ENCODE data around the gene R3HDM2.

R3HDM2 gene

GRCh38 chr12:57332646-57333312 is 98.1 kb downstream of the R3HDM2 start:
- TF ChIP-seq CTCF (IDR thresholded peaks at IDR 0.05; ENCODE audit: low read length) = no peak
- TF ChIP-seq EZH2 (IDR thresholded peaks at IDR 0.05; ENCODE audit: borderline replicate concordance, low read length) = no peak
- Histone ChIP-seq H3K27me3 (ENCODE audit: insufficient read depth, low read length) (no peaks in the 10 kb centered on the region), H3F3A (ENCODE audit: insufficient read depth, low read length) (no peaks in the 10 kb centered on the region), H3K9ac (ENCODE audit: low read length) (no peak overlapping the region), H3K9me3 (ENCODE audit: low read length) (no peaks in the 10 kb centered on the region), H3K4me2 (ENCODE audit: low read length) (no peak overlapping the region), H4K20me1 (ENCODE audit: insufficient read depth, low read length) (no peaks in the 10 kb centered on the region), H3K36me3 (ENCODE audit: insufficient read depth, low read length) (peaks cover under 1% of the 10 kb centered on the region; the same call in 1 of the 2 replicates), H3K4me3 (ENCODE audit: low read depth, low read length, poor library complexity, severe bottlenecking) (no peak overlapping the region), H3K4me1 (ENCODE audit: insufficient read depth, low read length, severe bottlenecking) (no peaks in the 10 kb centered on the region), H3K79me2 (ENCODE audit: insufficient read depth, low read length) (no peaks in the 10 kb centered on the region), H2AFZ (ENCODE audit: low read length) (no peak overlapping the region), H3K9me2 (ENCODE audit: low read depth, low read length) (no peaks in the 10 kb centered on the region), H3K27ac (ENCODE audit: low read depth, low read length, poor library complexity, severe bottlenecking) (no peak overlapping the region)

- Histone ChIP-seq H3K9ac (ENCODE audit: low read length) (no peak overlapping the region), H3K79me2 (ENCODE audit: insufficient read depth, low read length) (no peaks in the 10 kb centered on the region), H4K20me1 (ENCODE audit: insufficient read depth, low read length) (no peaks in the 10 kb centered on the region), H2AFZ (ENCODE audit: low read length) (no peak overlapping the region), H3K4me2 (ENCODE audit: low read length) (no peak overlapping the region), H3K9me2 (ENCODE audit: low read depth, low read length) (no peaks in the 10 kb centered on the region), H3K4me3 (ENCODE audit: low read depth, low read length, poor library complexity, severe bottlenecking) (no peak overlapping the region), H3K27me3 (ENCODE audit: insufficient read depth, low read length) (no peaks in the 10 kb centered on the region), H3K27ac (ENCODE audit: low read depth, low read length, poor library complexity, severe bottlenecking) (no peak overlapping the region), H3K4me1 (ENCODE audit: insufficient read depth, low read length, severe bottlenecking) (no peaks in the 10 kb centered on the region), H3K36me3 (ENCODE audit: insufficient read depth, low read length) (peaks cover 13% of the 10 kb centered on the region), H3K9me3 (ENCODE audit: low read length) (0 out of 2 replicates have a peak, but pooled peaks cover 2% of the 10 kb centered on the region), H3F3A (ENCODE audit: insufficient read depth, low read length) (no peaks in the 10 kb centered on the region)
- TF ChIP-seq EZH2 (IDR thresholded peaks at IDR 0.05; ENCODE audit: borderline replicate concordance, low read length) = no peak
- no peak for TF ChIP-seq CTCF (IDR thresholded peaks at IDR 0.05; ENCODE audit: low read length)
Observed at GRCh38 chr12:57330992-57331391, 99.9 kb downstream of the R3HDM2 start.

GRCh38 chr12:57329219-57329618 is 101.6 kb downstream of the R3HDM2 start:
- H3K79me2 ChIP-seq (ENCODE audit: insufficient read depth, low read length) = no peaks in the 10 kb centered on the region
- H3K36me3 ChIP-seq (ENCODE audit: insufficient read depth, low read length) = peaks cover 13% of the 10 kb centered on the region
- H3K27me3 ChIP-seq (ENCODE audit: insufficient read depth, low read length) = no peaks in the 10 kb centered on the region
- H3K9ac ChIP-seq (ENCODE audit: low read length) = no peak overlapping the region
- H3K9me2 ChIP-seq (ENCODE audit: low read depth, low read length) = no peaks in the 10 kb centered on the region
- H3K9me3 ChIP-seq (ENCODE audit: low read length) = 0 out of 2 replicates have a peak, but pooled peaks cover 2% of the 10 kb centered on the region
- no peak overlapping the region for H3K4me3 ChIP-seq (ENCODE audit: low read depth, low read length, poor library complexity, severe bottlenecking)
- TF ChIP-seq CTCF (IDR thresholded peaks at IDR 0.05; ENCODE audit: low read length) (no peak), EZH2 (IDR thresholded peaks at IDR 0.05; ENCODE audit: borderline replicate concordance, low read length) (no peak)
- H3K4me2 ChIP-seq (ENCODE audit: low read length) = no peak overlapping the region
- no peaks in the 10 kb centered on the region for H3K4me1 ChIP-seq (ENCODE audit: insufficient read depth, low read length, severe bottlenecking)
- H3F3A ChIP-seq (ENCODE audit: insufficient read depth, low read length) = no peaks in the 10 kb centered on the region
- H4K20me1 ChIP-seq (ENCODE audit: insufficient read depth, low read length) = no peaks in the 10 kb centered on the region
- no peak overlapping the region for H3K27ac ChIP-seq (ENCODE audit: low read depth, low read length, poor library complexity, severe bottlenecking)
- H2AFZ ChIP-seq (ENCODE audit: low read length) = no peak overlapping the region

Measured in OCI-LY1 (cell line).